Heart left ventricle (tissue), 16 donors: ENCODE results near the gene TPRA1. TPM values are rescaled to one million over a fixed set of nuclear protein-coding genes. Genes with fewer than 3 reads are reported as not detected.

Experiments used
- ATAC-seq, 4 donors: fragments of 200-7000 bp; cut with Tn5 transposase; one replicate each; pipeline ENCODE4 v1.9.1; 2020 to 2022; ENCODE audit warnings: moderate library complexity in 4 of 4, mild to moderate bottlenecking in 3 of 4, moderate number of reproducible peaks in 1 of 4
- DNase-seq, 5 donors: peaks; one replicate each; pipeline ENCODE4 v3.0.0-alpha.2; 2020
- H3K27ac ChIP-seq, 12 donors: fragments of 200-600 bp; sonication (generic) in 4 of 12; one replicate each; pipeline versions ENCODE4 v1.5.0 to v1.8.0; 2016 to 2022; ENCODE audit warnings: mild to moderate bottlenecking in 2 of 12
- H3K27me3 ChIP-seq, 9 donors: fragments of 200-600 bp; sonication (generic) in 2 of 9; one replicate each; pipeline versions ENCODE4 v1.5.1 to v1.8.0; 2016 to 2022; ENCODE audit warnings: mild to moderate bottlenecking in 3 of 9
- H3K36me3 ChIP-seq, 9 donors: fragments of 200-600 bp; sonication (generic) in 2 of 9; one replicate each; pipeline versions ENCODE4 v1.5.0 to v1.8.0; 2018 to 2022; ENCODE audit warnings: mild to moderate bottlenecking in 2 of 9
- H3K4me1 ChIP-seq, 12 donors: fragments of 200-600 bp; sonication (generic) in 4 of 12; one replicate each; pipeline versions ENCODE4 v1.5.0 to v1.8.0; 2016 to 2022; ENCODE audit warnings: mild to moderate bottlenecking in 3 of 12
- H3K4me3 ChIP-seq, 12 donors: fragments of 200-600 bp; sonication (generic) in 4 of 12; one replicate each; pipeline versions ENCODE4 v1.5.0 to v1.8.0; 2017 to 2022; ENCODE audit warnings: mild to moderate bottlenecking in 9 of 12, moderate library complexity in 4 of 12
- H3K9me3 ChIP-seq, 12 donors: fragments of 200-600 bp; sonication (generic) in 4 of 12; one replicate each; pipeline versions ENCODE4 v1.5.0 to v1.8.0; 2016 to 2022; ENCODE audit warnings: mild to moderate bottlenecking in 1 of 12
- POLR2A ChIP-seq, 2 donors: fragments of 450-650 bp; IDR thresholded peaks; one replicate each; pipeline ENCODE4 v1.6.1; 2017; ENCODE audit warnings: antibody characterized with exemption in 2 of 2, mild to moderate bottlenecking in 2 of 2, moderate library complexity in 2 of 2
- WGBS, 4 donors: extraction: QIAGEN DNeasy Blood & Tissue Kit in 2 of 4; methylation state at CpG; one replicate each; pipeline versions ENCODE4 v1.1.5 to v1.1.7; 2013 to 2018; 5-methylcytosine and 5-hydroxymethylcytosine counted together
- intact Hi-C, 10 donors: fragments of 100-400 bp; cut with DNase I; formaldehyde crosslinking; loops; one replicate each; pipeline versions ENCODE4 v1.11.1 to v1.14.2; 2022
- polyA plus RNA-seq, 2 donors: library from polyadenylated mRNA; stranded (reverse); fragments of 200-250 nt; gene quantifications; one replicate each; pipeline ENCODE4 v1.2.3, GENCODE V29; 2013
- total RNA-seq, 9 donors: library from RNA; depleted of rRNA in 2 of 9; stranded (reverse); fragments of >200 nt in 2 of 9; fragmentation: NEBNext Ultra II Directional in 3 of 9; extraction: Animal tissue kit (Norgen Biotek cat#: 25700) in 3 of 9; gene quantifications; one replicate each; pipeline versions ENCODE4 v1.1.0 to v1.2.4, GENCODE V29; 2016 to 2023
- TF ChIP-seq, protein P1 (sequence below), 12 donors: fragments of 200-600 bp; sonication (generic) in 4 of 12; IDR thresholded peaks; one replicate each; pipeline versions ENCODE4 v1.5.0 to v1.8.0; 2018 to 2022; ENCODE audit warnings: antibody characterized with exemption in 12 of 12, mild to moderate bottlenecking in 5 of 12
- donor health status: ischemic (EF 13 %, LVEDD 7.1; RV severe dilation, severe dysfunction).
- donor health status: healthy with polysubstance abuse.
- donor health status: DM: no; HTN: yes; CAD: no.
- donor health status: DM: no; HTN: no; CAD: no.
- donor health status: ischemic (EF 25% LVEDD 6.9; RV normal size, moderate dysfunction).
- donor health status: ischemic (EF 25% LVEDD 5.7; RV mildly dilated, moderate dysfunction).
- donor health status: healthy.
- donor health status: DM: yes; HTN: yes; CAD: no.
- donor health status: ischemic (EF 35%, LVEDD 5.7; RV mildly dilated, moderate dysfunction).
- donor health status: nonischemic (EF 11% LVEDD 7.7; RV severe dilation, severe dysfunction).
- donor health status: DM: yes; HTN: yes; CAD: no.
- donor health status: PGD.
- donor health status: ischemic (EF 29% LVEDD 5.4; RV normal size, mild dysfunction).
- donor health status: nonischemic (EF 23%, LVEDD 6.1; RV moderate dilation, normal function).

TPRA1 gene
- total and polyA plus RNA-seq, 11 donors: 13.4 to 29.0 (median 20.4) TPM

DNA sequence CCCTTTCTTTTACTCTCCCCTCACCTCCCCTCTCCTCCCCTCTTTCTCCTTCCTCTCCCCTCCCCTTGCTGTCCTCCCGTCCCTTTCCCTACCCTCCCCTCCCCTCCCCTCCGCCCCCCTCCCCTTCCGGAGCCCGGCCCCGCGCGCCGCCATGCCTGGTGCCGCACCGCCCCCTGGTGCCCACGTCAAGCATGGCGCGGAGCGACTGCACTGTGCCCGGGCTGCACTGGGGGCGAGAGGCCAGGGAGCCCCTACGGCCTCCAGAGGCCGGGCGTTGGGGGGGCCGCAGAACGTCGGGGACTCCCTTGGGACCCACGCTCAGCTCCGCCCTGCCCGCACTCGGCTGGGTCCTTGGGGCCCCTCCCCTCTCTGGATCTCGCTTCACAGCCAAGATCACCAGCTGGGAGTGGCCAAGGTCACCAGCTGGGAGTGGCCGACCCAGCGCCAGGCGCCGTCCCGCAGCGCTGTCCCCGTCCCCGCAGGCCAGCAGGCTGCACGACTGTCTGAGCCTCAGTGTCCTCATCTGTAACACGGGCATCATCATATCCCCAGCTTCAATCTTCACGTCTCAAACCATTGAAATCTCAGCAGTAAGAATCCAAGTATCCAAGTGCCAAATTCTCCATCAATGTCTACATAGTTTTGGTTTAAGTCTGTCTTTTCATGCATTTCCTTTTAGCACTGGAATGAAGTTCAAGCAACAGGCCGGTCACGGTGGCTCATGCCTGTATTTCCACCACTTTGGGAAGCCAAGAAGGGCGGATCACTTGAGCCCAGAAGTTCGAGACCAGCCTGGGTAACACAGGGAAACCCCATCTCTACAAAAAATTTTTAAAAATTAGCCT, 42.5 kb downstream of the TPRA1 start:
- Histone ChIP-seq H3K9me3 (no peaks in the 10 kb centered on the region), H3K4me3 (peak overlapping the region; percentile 31 to 80 (median 61)), H3K27me3 (no peaks in the 10 kb centered on the region), H3K4me1 (peaks cover 0 to 16% (median 5%) of the 10 kb centered on the region in 12 donors), H3K36me3 (no peaks in the 10 kb centered on the region), H3K27ac (peak overlapping the region in 11 of 12 donors; percentile 65 to 89 (median 79))
- WGBS, 4 donors: 5 to 43% (median 9%) methylated on average over 6 to 42 of the region's 42 CpGs
- DNase-seq (peak; percentile 81 to 92 (median 81)), ATAC-seq (peak; percentile 60 to 88 (median 84))
- intact Hi-C loops: loop anchor here (2.0 to 10.0 kb wide), 10 partner anchors 563 to 1026 kb away; partner anchors contain the start of genes PLXNA1 (in 6 of the 10) and CHST13 (in 5 of the 10)
- TF ChIP-seq, protein P1, sequence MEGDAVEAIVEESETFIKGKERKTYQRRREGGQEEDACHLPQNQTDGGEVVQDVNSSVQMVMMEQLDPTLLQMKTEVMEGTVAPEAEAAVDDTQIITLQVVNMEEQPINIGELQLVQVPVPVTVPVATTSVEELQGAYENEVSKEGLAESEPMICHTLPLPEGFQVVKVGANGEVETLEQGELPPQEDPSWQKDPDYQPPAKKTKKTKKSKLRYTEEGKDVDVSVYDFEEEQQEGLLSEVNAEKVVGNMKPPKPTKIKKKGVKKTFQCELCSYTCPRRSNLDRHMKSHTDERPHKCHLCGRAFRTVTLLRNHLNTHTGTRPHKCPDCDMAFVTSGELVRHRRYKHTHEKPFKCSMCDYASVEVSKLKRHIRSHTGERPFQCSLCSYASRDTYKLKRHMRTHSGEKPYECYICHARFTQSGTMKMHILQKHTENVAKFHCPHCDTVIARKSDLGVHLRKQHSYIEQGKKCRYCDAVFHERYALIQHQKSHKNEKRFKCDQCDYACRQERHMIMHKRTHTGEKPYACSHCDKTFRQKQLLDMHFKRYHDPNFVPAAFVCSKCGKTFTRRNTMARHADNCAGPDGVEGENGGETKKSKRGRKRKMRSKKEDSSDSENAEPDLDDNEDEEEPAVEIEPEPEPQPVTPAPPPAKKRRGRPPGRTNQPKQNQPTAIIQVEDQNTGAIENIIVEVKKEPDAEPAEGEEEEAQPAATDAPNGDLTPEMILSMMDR (IDR thresholded peaks at IDR 0.05): peak; percentile 52 to 89 (median 68)
- TF ChIP-seq POLR2A (IDR thresholded peaks at IDR 0.05): no peak

DNA sequence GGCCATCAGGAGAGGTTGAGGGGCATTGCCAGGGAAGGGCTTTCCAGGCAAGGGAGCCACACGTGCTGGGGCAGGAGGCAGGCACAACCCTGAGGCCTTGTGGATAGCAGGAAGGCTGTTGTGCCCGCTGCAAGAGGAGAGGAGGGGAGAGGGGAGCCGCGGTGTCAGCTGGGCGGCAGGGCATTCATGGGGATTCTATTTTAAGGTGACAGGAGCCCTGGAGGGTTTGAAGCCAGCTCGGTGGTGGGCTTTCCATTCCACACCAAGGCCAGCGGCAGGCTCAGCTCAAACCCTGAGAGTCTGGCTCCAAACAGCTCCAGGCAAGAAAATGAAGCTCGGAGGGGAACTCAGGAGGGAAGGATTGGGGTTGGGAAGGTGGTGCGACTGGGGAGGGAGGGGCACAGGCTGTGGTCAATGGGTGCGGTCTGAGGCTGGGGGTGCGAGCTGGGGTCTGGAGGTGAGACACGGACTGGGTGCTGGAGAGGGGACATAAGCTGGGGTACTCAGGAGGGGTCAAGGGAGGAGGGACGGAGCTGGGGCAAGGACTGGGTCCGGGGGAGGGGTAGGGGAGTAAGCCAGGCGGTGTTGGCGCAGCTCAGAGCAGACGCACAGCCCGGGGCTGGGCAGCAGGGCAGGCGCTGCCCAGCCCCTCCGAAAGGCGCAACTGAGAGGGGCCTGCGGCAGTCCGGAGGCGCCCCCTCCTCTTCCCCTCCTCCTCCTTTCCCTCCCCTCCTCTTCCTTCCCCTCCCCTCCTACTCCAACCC, 43.4 kb downstream of the TPRA1 start:
- 13 to 25% (median 21%) methylated on average over 24 of the region's 24 CpGs for WGBS, 4 donors
- peak; percentile 45 to 77 (median 58) for ATAC-seq
- DNase-seq: peak; percentile 47 to 73 (median 55)
- H3K27me3 ChIP-seq: no peaks in the 10 kb centered on the region
- H3K27ac ChIP-seq: peak overlapping the region; percentile 29 to 89 (median 78)
- H3K36me3 ChIP-seq: no peaks in the 10 kb centered on the region
- TF ChIP-seq, protein P1 (IDR thresholded peaks at IDR 0.05): no peak
- no peak for TF ChIP-seq POLR2A (IDR thresholded peaks at IDR 0.05)
- H3K4me1 ChIP-seq: peaks cover 0 to 16% (median 5%) of the 10 kb centered on the region in 12 donors
- peak overlapping the region in 11 of 12 donors; percentile 20 to 80 (median 61) for H3K4me3 ChIP-seq
- no peaks in the 10 kb centered on the region for H3K9me3 ChIP-seq
- intact Hi-C loops: loop anchor here (2.0 to 10.0 kb wide), 10 partner anchors 562 to 1025 kb away; partner anchors contain the start of genes PLXNA1 (in 6 of the 10) and CHST13 (in 5 of the 10)

DNA sequence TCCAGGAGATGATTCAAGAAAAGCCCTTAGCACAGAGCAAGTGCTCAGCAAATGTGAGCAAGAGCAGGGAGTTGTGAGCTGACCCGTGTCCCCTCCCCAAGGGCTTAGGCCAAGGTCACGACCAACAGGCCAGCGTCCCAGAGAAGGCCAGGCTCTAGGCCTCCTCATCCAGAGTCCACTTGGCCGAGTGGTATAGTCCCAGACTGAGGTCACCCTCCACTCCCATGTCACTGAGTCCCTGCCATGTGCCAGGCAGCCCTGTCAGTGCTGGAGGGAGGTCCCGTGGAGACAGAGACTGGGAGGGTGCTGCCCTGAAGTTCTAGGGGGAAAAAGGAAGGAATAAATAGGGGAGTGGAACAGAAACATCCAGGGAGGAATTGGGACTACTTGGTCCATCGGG, 44.0 kb downstream of the TPRA1 start:
- Histone ChIP-seq H3K9me3 (no peaks in the 10 kb centered on the region), H3K27ac (peak overlapping the region in 11 of 12 donors; percentile 29 to 89 (median 79)), H3K4me1 (peaks cover 0 to 16% (median 5%) of the 10 kb centered on the region in 12 donors), H3K4me3 (no peak overlapping the region), H3K36me3 (no peaks in the 10 kb centered on the region), H3K27me3 (no peaks in the 10 kb centered on the region)
- intact Hi-C loops: loop anchor here (2.0 to 10.0 kb wide), 10 partner anchors 562 to 1024 kb away; partner anchors contain the start of genes PLXNA1 (in 6 of the 10) and CHST13 (in 5 of the 10)
- ATAC-seq: peak in 1 of 4 donors; percentile 3
- TF ChIP-seq, protein P1 (IDR thresholded peaks at IDR 0.05): no peak
- no peak for TF ChIP-seq POLR2A (IDR thresholded peaks at IDR 0.05)
- WGBS, 4 donors: 41 to 63% (median 55%) methylated on average over 6 of the region's 6 CpGs
- peak in 1 of 5 donors; percentile 37 for DNase-seq
